ENCODE data around the gene GPR4. TPM values are rescaled to one million over a fixed set of nuclear protein-coding genes. Genes with fewer than 3 reads are reported as not detected.
A peak's percentile ranks its signal among the peaks of the same experiment; 100 is the strongest.

GPR4 gene
- polyA plus RNA-seq, 1 of the 3 experiments (the other 2 are of a cell fraction), result 0.69 TPM

GRCh38 chr19:45607071-45608029 lies 5.3 kb upstream of the GPR4 start:
- TF ChIP-seq POLR2AphosphoS5 (IDR thresholded peaks at IDR 0.05; ENCODE audit: low read depth, low read length), result 0 out of 2 replicates have a peak, but pooled peaks have one; percentile 14
- TF ChIP-seq CHD2 (IDR thresholded peaks at IDR 0.05; ENCODE audit: low read length, partially characterized antibody), result no peak
- TF ChIP-seq CTCF (IDR thresholded peaks at IDR 0.05), result peak; percentile 86
- TF ChIP-seq MAX (IDR thresholded peaks at IDR 0.05; ENCODE audit: low read depth), result 0 out of 2 replicates have a peak, but pooled peaks have one; percentile 31
- no peak for TF ChIP-seq REST (IDR thresholded peaks at IDR 0.05; ENCODE audit: low read depth, low read length)
- no peak for TF ChIP-seq NRF1 (IDR thresholded peaks at IDR 0.05; ENCODE audit: low read depth, low read length)
- TF ChIP-seq EZH2phosphoT487 (IDR thresholded peaks at IDR 0.05; ENCODE audit: borderline replicate concordance, low read depth), result no peak
- peak; percentile 62; the same call in 1 of the 2 replicates for TF ChIP-seq SIN3A (IDR thresholded peaks at IDR 0.05; ENCODE audit: borderline replicate concordance, low read depth, low read length)
- TF ChIP-seq USF1 (IDR thresholded peaks at IDR 0.05; ENCODE audit: borderline replicate concordance, low read depth), result peak; percentile 90
- TF ChIP-seq SMC3 (IDR thresholded peaks at IDR 0.05; ENCODE audit: low read depth, low read length), result peak; percentile 85
- peak; percentile 78 for TF ChIP-seq NFIC (IDR thresholded peaks at IDR 0.05; ENCODE audit: borderline replicate concordance)
- no peak for TF ChIP-seq PBX3 (IDR thresholded peaks at IDR 0.05)
- TF ChIP-seq TAF1 (IDR thresholded peaks at IDR 0.05; ENCODE audit: borderline replicate concordance, low read depth, low read length), result no peak
- peak; percentile 77 for TF ChIP-seq RAD21 (IDR thresholded peaks at IDR 0.05; ENCODE audit: low read length)
- Histone ChIP-seq H3K79me2 (ENCODE audit: insufficient read depth) (no peaks in the 10 kb centered on the region), H3K9ac (peak overlapping the region; percentile 50), H3K27ac (ENCODE audit: low read depth in 2 of 2, low read length in 1 of 2) (no peak overlapping the region), H3K9me2 (no peaks in the 10 kb centered on the region), H3K9me3 (no peaks in the 10 kb centered on the region), H3K4me3 (ENCODE audit: low read depth in 2 of 2, low read length in 1 of 2) (peak overlapping the region; percentile 24 to 44; a peak in 3 of 4 replicates), H3K36me3 (replicated peaks in 1 of 2; ENCODE audit: control insufficient read depth in 1 of 2, insufficient read depth in 2 of 2, low read length in 1 of 2) (no peaks in the 10 kb centered on the region), H3K27me3 (ENCODE audit: insufficient read depth) (peaks cover 4% of the 10 kb centered on the region; the same call in 1 of the 2 replicates), H4K20me1 (ENCODE audit: insufficient read depth) (no peaks in the 10 kb centered on the region), H3F3A (replicated peaks; ENCODE audit: insufficient read depth) (peaks cover 3% of the 10 kb centered on the region), H3K4me2 (peak overlapping the region; percentile 69), H2AFZ (ENCODE audit: low read depth) (peak overlapping the region; percentile 97), H3K4me1 (ENCODE audit: control insufficient read depth in 1 of 2, insufficient read depth in 2 of 2, low read depth in 1 of 2, low read length in 1 of 2) (peaks cover 5 to 7% of the 10 kb centered on the region in 2 experiments; a peak in 2 of 4 replicates)
- ChIA-PET CTCF (interaction anchor here (0.6 to 5.2 kb wide), 15 partner anchors 10 to 258 kb away, joined by 3 to 53 read pairs (median 4); partner anchors contain the start of genes QPCTL and SNRPD2), POLR2A (no interaction called here)
- peak; percentile 83 for DNase-seq
- 20% methylated on average over 27 of the region's 28 CpGs for WGBS (ENCODE audit: low lambda C conversion rate)
